BE2C (cell line): Measurements from ENCODE around the gene COX4I1.
A peak's percentile ranks its signal among the peaks of the same experiment; 100 is the strongest.

ENCODE experiments used
- DNase-seq: peaks from one replicate; pipeline ENCODE4 v3.0.0-alpha.2; 2020
- H3K27me3 ChIP-seq: fragments of 250-450 bp; sonication (Bioruptor Pico); 2 replicates; pipeline ENCODE4 v1.5.1; 2020; ENCODE audit warnings: mild to moderate bottlenecking
- H3K36me3 ChIP-seq: fragments of 250-450 bp; sonication (Bioruptor Pico); 2 replicates; pipeline ENCODE4 v1.5.1; 2020; ENCODE audit warnings: mild to moderate bottlenecking
- H3K4me1 ChIP-seq: fragments of 250-450 bp; sonication (Bioruptor Pico); 2 replicates; pipeline ENCODE4 v1.5.1; 2020
- H3K4me3 ChIP-seq: 2 replicates; pipeline ENCODE4 v1.5.1; 2011; ENCODE audit warnings: low read depth, low read length
- H3K9me3 ChIP-seq: fragments of 250-450 bp; sonication (Bioruptor Pico); 2 replicates; pipeline ENCODE4 v1.5.1; 2020
- TF ChIP-seq, protein P1 (sequence below): IDR thresholded peaks from 2 replicates; pipeline ENCODE4 v1.5.1; 2012; ENCODE audit warnings: mild to moderate bottlenecking, low read depth, low read length

COX4I1 gene

GRCh38 chr16:85759136-85759535, 40.4 kb upstream of the COX4I1 start:
- Histone ChIP-seq H3K36me3 (no peaks in the 10 kb centered on the region), H3K4me1 (no peaks in the 10 kb centered on the region), H3K4me3 (no peak overlapping the region), H3K9me3 (no peaks in the 10 kb centered on the region), H3K27me3 (peaks cover 20% of the 10 kb centered on the region)
- no peak for DNase-seq
- TF ChIP-seq, protein P1, sequence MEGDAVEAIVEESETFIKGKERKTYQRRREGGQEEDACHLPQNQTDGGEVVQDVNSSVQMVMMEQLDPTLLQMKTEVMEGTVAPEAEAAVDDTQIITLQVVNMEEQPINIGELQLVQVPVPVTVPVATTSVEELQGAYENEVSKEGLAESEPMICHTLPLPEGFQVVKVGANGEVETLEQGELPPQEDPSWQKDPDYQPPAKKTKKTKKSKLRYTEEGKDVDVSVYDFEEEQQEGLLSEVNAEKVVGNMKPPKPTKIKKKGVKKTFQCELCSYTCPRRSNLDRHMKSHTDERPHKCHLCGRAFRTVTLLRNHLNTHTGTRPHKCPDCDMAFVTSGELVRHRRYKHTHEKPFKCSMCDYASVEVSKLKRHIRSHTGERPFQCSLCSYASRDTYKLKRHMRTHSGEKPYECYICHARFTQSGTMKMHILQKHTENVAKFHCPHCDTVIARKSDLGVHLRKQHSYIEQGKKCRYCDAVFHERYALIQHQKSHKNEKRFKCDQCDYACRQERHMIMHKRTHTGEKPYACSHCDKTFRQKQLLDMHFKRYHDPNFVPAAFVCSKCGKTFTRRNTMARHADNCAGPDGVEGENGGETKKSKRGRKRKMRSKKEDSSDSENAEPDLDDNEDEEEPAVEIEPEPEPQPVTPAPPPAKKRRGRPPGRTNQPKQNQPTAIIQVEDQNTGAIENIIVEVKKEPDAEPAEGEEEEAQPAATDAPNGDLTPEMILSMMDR, result no peak

DNA sequence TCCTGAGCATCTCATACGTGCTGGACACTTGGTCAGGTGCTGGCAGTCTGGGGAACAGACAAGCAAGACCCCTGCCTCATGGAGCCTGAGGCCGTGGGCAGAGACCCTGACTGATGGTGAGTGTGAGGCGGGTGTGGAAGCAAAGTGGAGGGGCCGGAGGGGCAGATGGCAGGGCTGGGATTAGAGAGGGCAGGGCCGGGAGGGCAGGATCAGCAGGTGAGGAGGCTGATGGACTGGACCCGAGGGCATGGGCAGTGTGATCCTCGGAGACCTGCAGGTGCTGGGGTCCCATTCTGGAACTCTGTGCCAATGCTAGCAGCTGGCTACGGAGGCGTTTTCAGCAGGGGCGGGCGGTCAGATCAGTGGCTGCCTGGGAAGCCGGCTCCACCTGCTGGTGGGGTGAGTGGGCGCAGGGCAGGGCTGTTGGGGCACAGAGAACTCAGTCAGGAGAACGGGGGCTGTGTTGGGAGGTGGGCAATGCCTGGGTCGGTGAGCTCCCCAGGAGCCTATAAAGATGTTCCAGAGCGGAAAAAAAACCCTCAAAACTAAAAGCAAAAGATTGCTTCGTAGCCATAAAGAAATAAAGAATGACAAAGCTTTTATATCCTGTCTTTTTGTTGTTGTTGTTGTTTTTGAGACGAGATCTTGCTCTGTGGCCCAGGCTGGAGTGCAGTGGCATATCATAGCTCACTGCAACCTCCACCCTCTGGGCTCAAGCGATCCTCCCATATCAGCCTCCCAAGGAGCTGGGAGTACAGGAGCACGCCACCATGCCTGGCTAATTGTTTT, 39.7 kb upstream of the COX4I1 start:
- peak; percentile 40 for DNase-seq
- Histone ChIP-seq H3K9me3 (no peaks in the 10 kb centered on the region), H3K4me1 (no peaks in the 10 kb centered on the region), H3K36me3 (no peaks in the 10 kb centered on the region), H3K27me3 (peaks cover 24% of the 10 kb centered on the region), H3K4me3 (no peak overlapping the region)
- TF ChIP-seq, protein P1, result peak; percentile 56

- TF ChIP-seq, protein P1, result no peak
- H3K4me3 ChIP-seq, result no peak overlapping the region
- no peaks in the 10 kb centered on the region for H3K36me3 ChIP-seq
- H3K9me3 ChIP-seq, result no peaks in the 10 kb centered on the region
- DNase-seq, result no peak
- H3K4me1 ChIP-seq, result no peaks in the 10 kb centered on the region
- peaks cover 24% of the 10 kb centered on the region for H3K27me3 ChIP-seq
Observed at GRCh38 chr16:85761861-85762260, 37.6 kb upstream of the COX4I1 start.

GRCh38 chr16:85762970-85763369, 36.5 kb upstream of the COX4I1 start:
- Histone ChIP-seq H3K27me3 (peaks cover 24% of the 10 kb centered on the region), H3K9me3 (no peaks in the 10 kb centered on the region), H3K4me1 (no peaks in the 10 kb centered on the region), H3K36me3 (no peaks in the 10 kb centered on the region), H3K4me3 (no peak overlapping the region)
- TF ChIP-seq, protein P1, result no peak
- DNase-seq, result no peak

- H3K27me3 ChIP-seq, result peaks cover 24% of the 10 kb centered on the region
- H3K36me3 ChIP-seq, result no peaks in the 10 kb centered on the region
- no peaks in the 10 kb centered on the region for H3K4me1 ChIP-seq
- H3K9me3 ChIP-seq, result no peaks in the 10 kb centered on the region
- DNase-seq, result no peak
- TF ChIP-seq, protein P1, result no peak
- no peak overlapping the region for H3K4me3 ChIP-seq
Observed at GRCh38 chr16:85763616-85764015, 35.9 kb upstream of the COX4I1 start.

GRCh38 chr16:85765211-85765610, 34.3 kb upstream of the COX4I1 start:
- Histone ChIP-seq H3K36me3 (no peaks in the 10 kb centered on the region), H3K9me3 (no peaks in the 10 kb centered on the region), H3K4me1 (no peaks in the 10 kb centered on the region), H3K27me3 (peaks cover 16% of the 10 kb centered on the region), H3K4me3 (no peak overlapping the region)
- no peak for DNase-seq
- TF ChIP-seq, protein P1, result no peak
